Measurements from ENCODE around the gene FGF13. TPM values are rescaled to one million over a fixed set of nuclear protein-coding genes. Genes with fewer than 3 reads are reported as not detected.

Gene FGF13
- total RNA-seq, 1 donor from 2014 or later: not detected

DNA sequence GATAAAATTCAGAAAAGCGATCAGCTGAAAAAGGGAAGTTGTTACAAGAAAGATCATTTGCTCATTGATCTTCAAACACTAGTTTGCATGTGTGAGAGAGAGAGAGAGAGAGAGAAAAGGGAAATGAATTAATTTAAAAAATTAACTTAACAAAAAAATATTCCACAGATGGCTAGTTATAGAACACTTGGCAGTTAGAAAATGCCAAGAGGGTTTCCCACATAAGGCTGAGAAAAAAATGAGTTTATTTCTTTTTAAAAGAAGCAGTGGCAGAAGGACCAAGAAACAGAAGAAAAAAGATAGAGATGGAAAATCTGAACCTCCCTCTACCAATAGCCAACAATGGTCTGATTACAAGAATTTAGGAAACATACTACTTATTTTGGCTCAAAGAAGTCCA, 47.1 kb downstream of the FGF13 start:
- no peak for DNase-seq (ENCODE audit: low read depth, low spot score)

DNA sequence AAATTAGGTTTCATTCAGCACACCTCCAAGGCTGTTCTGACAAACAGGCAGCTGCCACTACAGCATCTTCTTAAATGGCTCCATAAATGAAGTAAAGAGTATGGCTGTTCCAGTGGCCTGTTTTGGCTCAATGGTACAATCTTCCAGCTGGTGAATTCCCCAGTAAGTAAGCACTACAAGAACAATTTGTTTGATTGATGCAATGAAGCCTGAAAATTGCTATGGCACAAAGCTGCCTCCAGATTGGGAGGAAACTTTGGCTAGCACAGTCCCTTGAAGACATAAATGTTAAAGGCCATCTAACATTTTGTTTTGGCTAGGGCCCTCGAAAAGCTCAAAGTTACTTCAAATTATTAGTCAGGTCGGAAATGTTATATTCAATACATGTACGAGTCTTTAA, 47.5 kb downstream of the FGF13 start:
- no peak for DNase-seq (ENCODE audit: low read depth, low spot score)

DNA sequence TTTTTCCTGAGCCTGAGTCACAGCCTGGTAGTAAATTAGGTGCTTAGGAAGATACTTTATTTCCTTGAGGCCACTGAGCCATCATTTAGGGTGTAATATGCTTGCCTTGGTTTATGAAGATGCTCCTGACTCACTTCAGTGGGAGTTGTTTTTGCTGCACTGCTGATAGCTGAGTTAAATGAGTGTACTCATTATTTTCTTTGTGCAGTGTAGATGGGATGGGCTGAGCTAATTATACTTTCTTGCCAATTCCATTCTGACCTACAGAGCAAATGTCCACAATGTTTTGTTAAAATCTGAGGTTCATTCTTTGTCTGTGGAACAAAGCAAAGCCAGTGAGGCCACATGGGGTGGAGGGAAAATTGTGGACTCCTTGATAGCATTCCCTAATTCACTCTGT, 60.0 kb downstream of the FGF13 start:
- DNase-seq (ENCODE audit: low read depth, low spot score): no peak

DNA sequence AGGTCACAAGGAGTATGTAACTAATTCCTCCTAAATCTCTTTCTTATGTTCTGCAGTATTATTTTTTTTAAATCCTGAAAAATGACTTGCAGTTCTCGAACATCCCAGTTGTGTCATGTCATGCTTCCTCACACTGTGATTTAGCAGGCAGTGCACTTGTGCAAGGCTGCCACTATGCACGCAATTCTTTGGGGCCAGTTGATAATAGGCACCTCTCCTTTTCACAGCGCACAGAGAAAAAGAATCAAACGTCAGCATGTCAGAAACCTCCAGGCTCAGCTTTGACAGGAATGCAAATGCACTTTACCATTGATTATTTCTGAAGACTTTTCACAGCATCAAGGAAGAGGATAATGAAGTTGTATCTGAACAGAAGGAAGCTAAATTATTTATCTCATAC, 62.9 kb downstream of the FGF13 start:
- DNase-seq (ENCODE audit: low read depth, low spot score): no peak

DNA sequence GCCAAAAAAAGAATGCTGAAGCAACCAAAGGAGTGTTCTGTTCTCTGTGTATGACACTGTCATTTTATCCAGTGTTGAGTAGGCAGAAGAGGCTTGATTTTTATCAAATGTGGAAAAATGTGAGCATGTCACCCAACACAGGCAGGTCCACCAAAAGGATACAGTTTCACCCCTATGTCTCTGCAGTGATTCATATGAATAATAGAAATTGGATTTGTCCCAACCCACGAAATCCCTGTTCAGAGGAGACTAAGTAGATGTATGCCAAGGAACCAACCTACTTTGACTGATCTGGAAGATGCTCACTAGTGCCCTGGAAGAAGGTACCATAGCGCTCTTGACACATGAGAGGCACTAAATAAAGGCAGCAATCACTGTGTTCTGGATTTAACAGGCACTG, 72.5 kb downstream of the FGF13 start:
- DNase-seq (ENCODE audit: low read depth, low spot score): no peak
